ENCODE data around the gene ST6GALNAC2.
A peak's percentile ranks its signal among the peaks of the same experiment; 100 is the strongest.
"Not testable (repeated sequence)": the region's sequence is repeated elsewhere in the genome, so short reads cannot be mapped to it uniquely, and the experiment has no call there.

ST6GALNAC2 gene

DNA sequence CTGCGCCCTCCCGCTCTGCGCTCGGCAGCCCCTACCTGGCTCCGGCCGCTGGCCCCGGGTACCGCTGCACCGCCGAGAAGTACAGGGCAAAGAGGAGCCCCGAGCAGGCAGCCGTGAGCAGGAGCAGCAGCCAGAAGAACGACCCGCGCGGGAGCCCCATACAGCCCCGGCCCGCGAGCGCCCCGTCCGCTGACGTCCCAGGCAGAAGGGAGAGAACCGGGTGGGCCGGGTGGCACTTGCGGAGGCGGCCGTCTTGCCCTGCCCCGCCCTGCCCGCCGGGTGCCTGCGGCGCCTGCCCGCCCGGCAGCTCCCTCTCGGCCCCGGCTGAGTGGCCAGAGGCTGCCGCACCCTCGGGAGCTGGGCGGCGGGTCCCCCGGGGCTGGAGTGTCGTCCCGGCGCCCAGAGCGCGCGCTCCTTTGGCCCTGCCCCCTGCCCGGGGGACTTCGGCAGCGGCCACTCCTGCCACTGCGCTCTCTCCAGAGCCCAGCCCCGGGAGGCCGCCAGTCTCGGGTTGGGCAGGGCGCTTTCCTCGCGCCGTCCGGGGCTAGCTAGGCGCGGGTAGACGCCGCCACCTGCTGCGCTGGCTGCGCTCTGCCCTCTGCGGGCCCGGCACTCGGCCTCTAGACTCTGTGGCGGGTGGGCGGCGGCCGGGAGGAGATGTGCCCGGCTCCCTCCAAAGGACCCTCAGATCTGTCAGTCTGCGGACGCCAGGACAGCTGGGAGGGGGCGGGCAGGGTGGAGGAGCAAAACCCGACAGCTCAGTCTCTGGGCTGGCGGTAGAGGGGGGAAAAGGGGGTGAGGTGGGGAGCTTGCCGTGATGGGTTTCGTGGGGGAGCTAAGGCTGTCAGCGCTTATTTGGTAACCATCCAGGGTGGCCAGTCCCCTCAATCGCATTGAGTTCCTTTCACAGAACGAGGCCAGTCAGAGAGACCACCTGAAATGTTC lies at the start of gene ST6GALNAC2:
TSS of gene ST6GALNAC2 (minus strand) at position 212 of the 945 bp plus-strand sequence. CDS start at position 160, 52 bp downstream.
- no peak for DNase-seq (ENCODE audit: low spot score)

DNA sequence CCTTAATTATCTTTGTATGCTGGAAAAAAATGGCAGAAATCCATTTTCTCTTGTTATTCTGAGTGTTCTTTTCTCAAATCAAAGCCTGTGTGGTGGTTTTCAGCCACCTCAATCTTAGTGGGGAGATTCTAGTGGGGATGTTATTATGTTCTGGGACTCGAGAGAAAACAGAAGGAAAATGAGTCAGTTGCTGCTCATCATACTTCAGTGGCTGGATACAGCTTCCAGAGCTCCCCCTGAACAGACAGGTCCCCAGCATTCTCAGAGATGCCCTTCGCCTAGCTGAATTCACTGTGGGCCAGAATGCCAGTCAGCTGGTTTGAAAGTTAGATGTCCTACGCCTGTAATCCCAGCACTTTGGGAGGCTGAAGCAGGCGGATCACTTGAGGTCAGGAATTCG lies 49.4 kb upstream of the ST6GALNAC2 start:
- DNase-seq (ENCODE audit: low spot score), result no peak

- DNase-seq (ENCODE audit: low spot score), result no peak
Observed at GRCh38 chr17:76633628-76634328, 48.1 kb upstream of the ST6GALNAC2 start.

DNA sequence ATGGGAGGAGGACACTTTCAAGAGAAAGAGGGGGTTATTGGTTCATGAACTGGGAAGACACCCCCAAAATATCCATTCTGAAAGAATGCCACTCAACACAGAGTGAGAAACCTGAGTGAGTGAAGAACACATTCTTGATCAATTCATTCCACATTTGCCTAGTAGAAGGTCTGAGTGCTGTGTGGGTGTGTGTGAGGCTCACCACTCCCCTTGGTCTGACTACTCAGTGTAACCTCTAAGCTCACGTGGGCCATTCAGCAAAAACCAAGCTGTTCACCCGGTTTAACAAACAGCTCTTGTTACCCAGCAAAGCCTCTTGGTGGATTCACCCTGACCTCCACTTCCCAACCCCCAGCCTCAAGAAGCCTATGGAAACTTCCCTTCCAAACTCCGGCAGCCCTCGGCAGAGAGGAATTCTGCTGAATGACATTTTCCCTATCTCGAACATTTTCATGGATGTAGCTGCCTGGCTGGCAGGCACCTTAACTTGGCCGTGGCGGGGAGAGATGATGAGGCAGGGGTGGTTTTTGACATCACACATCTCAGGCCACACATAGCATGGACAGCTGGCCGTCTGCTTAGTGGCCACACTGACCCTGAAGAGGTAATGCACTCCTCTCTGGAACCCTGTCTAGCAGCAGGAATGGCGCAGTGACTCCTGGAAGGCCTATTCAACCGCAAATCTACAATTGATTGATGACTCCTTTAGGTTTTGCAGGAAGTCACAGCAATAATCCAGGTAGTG lies 46.3 kb upstream of the ST6GALNAC2 start:
- no peak for DNase-seq (ENCODE audit: low spot score)

DNA sequence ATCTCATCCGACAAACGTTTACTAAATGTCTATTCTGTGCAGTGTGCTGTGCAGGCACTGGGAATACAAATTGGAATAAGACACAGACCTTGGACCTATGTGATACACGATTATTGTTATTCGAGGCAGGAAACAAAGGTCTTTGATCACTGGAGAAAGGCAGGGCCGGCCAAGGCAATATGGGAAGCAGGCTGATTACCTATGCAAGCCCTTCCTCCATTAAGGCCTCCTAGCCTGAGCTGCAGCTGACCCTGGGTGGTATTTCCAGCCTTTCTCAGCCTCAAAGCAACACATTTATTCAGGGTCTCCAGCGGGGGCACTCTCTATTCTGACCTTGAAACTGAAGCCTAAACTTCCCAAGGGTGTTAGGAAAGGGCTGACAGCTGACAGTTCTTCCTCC lies 44.5 kb upstream of the ST6GALNAC2 start:
- DNase-seq (ENCODE audit: low spot score), result no peak

GRCh38 chr17:76627510-76627909 lies 41.9 kb upstream of the ST6GALNAC2 start:
- no peak for DNase-seq (ENCODE audit: low spot score)

- DNase-seq (ENCODE audit: low spot score), result no peak
Observed at GRCh38 chr17:76626442-76626841, 40.8 kb upstream of the ST6GALNAC2 start.

DNA sequence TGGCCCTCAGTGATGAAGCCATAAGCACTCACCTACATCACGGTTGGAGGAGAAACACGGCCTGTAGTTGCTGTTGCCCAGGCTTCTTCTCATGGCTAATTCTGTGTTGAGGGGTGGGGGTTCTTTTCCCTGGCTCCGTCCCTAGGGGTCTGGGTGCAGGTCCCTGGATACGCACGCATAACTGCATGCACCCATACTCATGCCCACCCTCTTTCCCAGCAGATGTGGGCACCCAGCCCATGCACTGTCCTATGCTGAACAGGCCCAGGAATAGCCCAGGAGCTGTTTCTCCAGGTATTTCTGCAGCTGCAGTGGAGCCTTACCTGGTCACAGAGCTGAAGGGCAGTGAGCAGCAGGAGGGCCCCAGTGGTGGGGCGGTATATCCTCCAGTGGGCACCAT lies 39.8 kb upstream of the ST6GALNAC2 start:
- DNase-seq (ENCODE audit: low spot score), result no peak

DNA sequence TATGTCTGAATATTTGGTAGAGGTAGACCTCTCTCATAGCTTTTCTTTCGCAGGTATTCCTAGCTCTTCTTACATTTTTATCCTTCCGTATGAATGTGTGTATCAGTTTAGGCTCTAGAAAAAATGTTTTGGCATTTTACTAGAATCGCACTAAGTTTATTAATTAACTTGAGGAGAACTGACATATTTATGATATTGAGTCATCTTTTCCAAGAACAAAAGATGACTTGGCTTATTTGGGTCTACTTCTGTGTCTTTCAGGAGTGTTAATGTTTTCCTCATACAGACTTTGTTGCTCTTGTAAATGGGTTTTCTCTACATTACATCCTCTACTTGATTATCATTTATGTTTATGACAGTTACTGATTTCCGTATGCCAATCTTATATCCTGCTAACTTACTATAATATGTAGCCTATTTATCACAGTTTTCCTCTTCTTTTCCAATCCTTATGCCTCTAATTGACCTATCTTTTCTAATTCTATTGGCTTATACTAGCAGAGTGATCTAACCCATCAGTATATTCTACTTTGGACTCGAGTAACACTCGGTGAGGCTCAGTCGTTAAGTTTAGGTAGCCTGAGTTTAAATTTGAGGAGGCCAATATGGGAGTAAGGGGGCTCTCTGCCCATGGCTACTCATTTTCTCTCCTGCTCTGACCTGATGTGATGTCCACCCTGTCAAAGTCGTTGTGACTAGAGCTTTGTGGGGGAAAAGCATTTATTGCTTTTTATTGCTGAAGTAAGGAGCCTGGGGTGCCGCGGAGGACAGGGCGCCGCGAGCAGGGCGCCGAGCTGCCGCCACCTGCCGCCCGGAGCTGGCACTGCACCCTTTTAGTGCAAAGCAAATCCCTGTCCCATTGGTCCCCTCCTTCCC lies 37.8 kb upstream of the ST6GALNAC2 start:
- peak; percentile 53 for DNase-seq (ENCODE audit: low spot score)

DNA sequence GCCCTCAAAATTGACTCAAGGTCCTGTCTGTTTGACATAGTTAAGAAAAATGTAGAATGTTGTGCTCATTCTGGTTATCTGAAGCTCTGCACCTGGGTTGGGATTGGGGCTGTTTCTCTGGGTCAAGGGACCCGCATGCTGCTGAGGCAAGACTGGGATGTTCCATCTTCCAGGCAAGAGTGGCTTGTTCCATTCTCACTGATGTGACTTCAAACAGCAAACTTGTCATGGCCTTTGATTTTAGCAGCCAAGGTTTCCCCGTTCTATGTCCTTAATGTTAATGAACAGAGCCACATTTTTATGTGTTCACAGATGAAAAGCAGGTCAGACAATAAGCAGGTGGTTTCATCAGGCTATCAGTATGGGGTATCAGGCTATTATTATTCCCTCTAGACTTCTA lies 32.2 kb upstream of the ST6GALNAC2 start:
- no peak for DNase-seq (ENCODE audit: low spot score)

GRCh38 chr17:76614912-76615617 lies 29.4 kb upstream of the ST6GALNAC2 start:
- DNase-seq (ENCODE audit: low spot score), result no peak

DNA sequence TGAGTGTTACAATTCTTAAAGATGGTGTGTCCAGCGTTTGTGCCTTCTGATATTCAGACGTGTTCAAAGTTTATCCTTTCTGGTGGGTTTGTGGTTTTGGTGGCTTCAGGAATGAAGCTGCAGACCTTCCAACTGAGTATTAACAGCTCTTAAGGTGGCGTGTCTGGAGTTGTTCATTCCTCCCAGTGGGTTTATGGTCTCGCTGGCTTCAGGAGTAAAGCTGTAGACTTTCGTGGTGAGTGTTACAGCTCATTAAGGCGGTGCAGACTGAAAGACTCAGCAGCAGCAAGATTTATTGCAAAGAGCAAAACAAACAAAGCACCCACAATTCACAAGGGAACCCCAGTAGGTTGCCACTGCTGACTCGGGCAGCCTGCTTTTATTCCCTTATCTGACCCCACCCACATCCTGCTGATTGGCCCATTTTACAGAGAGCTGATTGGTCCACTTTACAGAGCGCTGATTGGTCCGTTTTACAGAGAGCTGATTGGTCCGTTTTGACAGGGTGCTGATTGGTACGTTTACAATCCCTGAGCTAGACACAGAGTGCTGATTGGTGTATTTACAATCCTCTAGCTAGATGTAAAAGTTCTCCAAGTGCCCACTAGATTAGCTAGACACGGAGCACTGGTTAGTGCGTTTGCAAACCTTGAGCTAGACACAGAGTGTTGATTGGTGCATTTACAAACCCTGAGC lies 28.6 kb upstream of the ST6GALNAC2 start:
- not testable (repeated sequence) for DNase-seq (ENCODE audit: low spot score)

- no peak for DNase-seq (ENCODE audit: low spot score)
Observed at GRCh38 chr17:76612977-76613851, 27.6 kb upstream of the ST6GALNAC2 start.

- DNase-seq (ENCODE audit: low spot score), result no peak
Observed at GRCh38 chr17:76612465-76612864, 26.8 kb upstream of the ST6GALNAC2 start.

GRCh38 chr17:76611758-76612157 lies 26.1 kb upstream of the ST6GALNAC2 start:
- DNase-seq (ENCODE audit: low spot score), result no peak

- not testable (repeated sequence) for DNase-seq (ENCODE audit: low spot score)
Observed at GRCh38 chr17:76611080-76611749, 25.6 kb upstream of the ST6GALNAC2 start.

DNA sequence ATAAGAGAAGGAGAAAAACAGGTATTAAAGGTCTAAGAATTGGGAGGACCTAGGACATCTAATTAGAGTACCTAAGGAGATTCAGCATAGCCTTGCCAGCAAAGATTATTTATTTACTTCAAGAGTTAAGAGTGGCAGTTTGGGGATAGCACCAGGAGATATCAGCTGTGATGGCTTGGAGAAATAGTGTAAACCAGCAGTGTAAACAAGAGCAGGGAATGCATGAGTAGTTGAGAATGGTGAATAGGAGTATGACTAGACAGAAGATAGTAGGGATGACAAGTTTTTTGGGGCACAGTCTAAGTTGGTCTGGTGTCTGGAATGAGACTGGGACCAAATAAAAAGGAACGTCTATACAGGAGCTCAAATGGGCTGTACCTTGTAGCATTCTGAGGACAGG lies 21.0 kb upstream of the ST6GALNAC2 start:
- DNase-seq (ENCODE audit: low spot score), result not testable (repeated sequence)

GRCh38 chr17:76601065-76601464 lies 15.4 kb upstream of the ST6GALNAC2 start:
- no peak for DNase-seq (ENCODE audit: low spot score)
